GM18517 (cell line): ENCODE measurements around the gene CYP11A1.

ENCODE experiments used
- ATAC-seq: cut with Tn5 transposase; IDR thresholded peaks from one replicate; pipeline ENCODE4 v1.9.1; 2021; ENCODE audit warnings: mild to moderate bottlenecking, moderate library complexity; ENCODE audit not compliant: unreplicated experiment

Gene CYP11A1

GRCh38 chr15:74367296-74367854 is at the start of gene CYP11A1:
Gene CYP11A1, minus strand, starts transcription at chr15:74367646. Its CDS starts 61 bp downstream, at chr15:74367585.
- ATAC-seq: no peak

- no peak for ATAC-seq
Measured at GRCh38 chr15:74417225-74417624, 49.8 kb upstream of the CYP11A1 start.

GRCh38 chr15:74415966-74416916 is 48.8 kb upstream of the CYP11A1 start:
- no peak for ATAC-seq

GRCh38 chr15:74414603-74415338 is 47.3 kb upstream of the CYP11A1 start:
- no peak for ATAC-seq

- no peak for ATAC-seq
Measured at GRCh38 chr15:74414081-74414580, 46.7 kb upstream of the CYP11A1 start.

- ATAC-seq: no peak
Measured at GRCh38 chr15:74413350-74414080, 46.1 kb upstream of the CYP11A1 start.

- no peak for ATAC-seq
Measured at GRCh38 chr15:74412159-74412558, 44.7 kb upstream of the CYP11A1 start.

GRCh38 chr15:74411686-74412085 is 44.2 kb upstream of the CYP11A1 start:
- ATAC-seq: no peak

- no peak for ATAC-seq
Measured at GRCh38 chr15:74410502-74410901, 43.1 kb upstream of the CYP11A1 start.

GRCh38 chr15:74409225-74409624 is 41.8 kb upstream of the CYP11A1 start:
- ATAC-seq: no peak

- ATAC-seq: no peak
Measured at GRCh38 chr15:74408815-74409214, 41.4 kb upstream of the CYP11A1 start.

GRCh38 chr15:74408385-74408784 is 40.9 kb upstream of the CYP11A1 start:
- no peak for ATAC-seq

GRCh38 chr15:74406992-74407705 is 39.7 kb upstream of the CYP11A1 start:
- no peak for ATAC-seq

GRCh38 chr15:74406517-74406916 is 39.1 kb upstream of the CYP11A1 start:
- ATAC-seq: no peak

GRCh38 chr15:74405823-74406222 is 38.4 kb upstream of the CYP11A1 start:
- ATAC-seq: no peak

- peak; percentile 36 for ATAC-seq
Measured at GRCh38 chr15:74403991-74404563, 36.6 kb upstream of the CYP11A1 start.

GRCh38 chr15:74403588-74403919 is 36.1 kb upstream of the CYP11A1 start:
- peak; percentile 11 for ATAC-seq

- ATAC-seq: no peak
Measured at GRCh38 chr15:74402873-74403587, 35.6 kb upstream of the CYP11A1 start.

GRCh38 chr15:74402337-74402841 is 34.9 kb upstream of the CYP11A1 start:
- ATAC-seq: no peak
